Mesothelial cell of epicardium (in vitro differentiated cells): Measurements from ENCODE around the gene LMBRD1. TPM values are rescaled to one million over a fixed set of nuclear protein-coding genes. Genes with fewer than 3 reads are reported as not detected.

ENCODE experiments used
- DNase-seq, 2 experiments: peaks; one replicate each; pipeline ENCODE4 v3.0.0; 2021; ENCODE audit warnings: low spot score in 2 of 2; ENCODE audit not compliant: unreplicated experiment in 2 of 2
- H3K27ac Mint-ChIP-seq: 2 replicates; pipeline ENCODE4 v1.8.0; 2021; ENCODE audit warnings: mixed read lengths
- H3K27me3 Mint-ChIP-seq: 2 replicates; pipeline ENCODE4 v1.8.0; 2021; ENCODE audit warnings: low read depth, mixed read lengths
- H3K36me3 Mint-ChIP-seq: 2 replicates; pipeline ENCODE4 v1.8.0; 2021; ENCODE audit warnings: mixed read lengths
- H3K4me1 Mint-ChIP-seq: 2 replicates; pipeline ENCODE4 v1.8.0; 2021; ENCODE audit warnings: mixed read lengths
- H3K4me3 Mint-ChIP-seq: 2 replicates; pipeline ENCODE4 v1.8.0; 2021; ENCODE audit warnings: mild to moderate bottlenecking, moderate library complexity, mixed read lengths
- H3K9me3 Mint-ChIP-seq: 2 replicates; pipeline ENCODE4 v1.8.0; 2021; ENCODE audit warnings: mixed read lengths
- CTCF ChIP-seq: fragments of 200-600 bp; sonication (generic); IDR thresholded peaks from one replicate; pipeline ENCODE4 v1.5.0; 2021; ENCODE audit warnings: antibody characterized with exemption; ENCODE audit not compliant: unreplicated experiment
- total RNA-seq: library from RNA; stranded (reverse); gene quantifications from 3 replicates; pipeline ENCODE4 v1.2.1, GENCODE V29; 2021

LMBRD1 gene
- total RNA-seq, 1 donor from 2014 or later: 29.8 TPM

- H3K4me3 Mint-ChIP-seq: no peak overlapping the region
- no peak for TF ChIP-seq CTCF
- H3K27me3 Mint-ChIP-seq: no peaks in the 10 kb centered on the region
- H3K36me3 Mint-ChIP-seq: peaks cover 15% of the 10 kb centered on the region
- no peaks in the 10 kb centered on the region for H3K4me1 Mint-ChIP-seq
- no peak for DNase-seq
- peaks cover 8% of the 10 kb centered on the region for H3K9me3 Mint-ChIP-seq
- H3K27ac Mint-ChIP-seq: no peak overlapping the region
These were observed 64.2 kb downstream of the LMBRD1 start for GRCh38 chr6:69732640-69733039.

GRCh38 chr6:69732045-69732444 is 64.8 kb downstream of the LMBRD1 start:
- TF ChIP-seq CTCF: no peak
- no peak overlapping the region for H3K27ac Mint-ChIP-seq
- DNase-seq: no peak
- H3K4me3 Mint-ChIP-seq: no peak overlapping the region
- H3K9me3 Mint-ChIP-seq: peaks cover 8% of the 10 kb centered on the region
- H3K4me1 Mint-ChIP-seq: no peaks in the 10 kb centered on the region
- H3K27me3 Mint-ChIP-seq: no peaks in the 10 kb centered on the region
- H3K36me3 Mint-ChIP-seq: peaks cover 14% of the 10 kb centered on the region

GRCh38 chr6:69729870-69730449 is 66.8 kb downstream of the LMBRD1 start:
- Mint-ChIP-seq H3K36me3 (peaks cover 17% of the 10 kb centered on the region), H3K9me3 (peaks cover 17% of the 10 kb centered on the region), H3K4me3 (no peak overlapping the region), H3K27me3 (no peaks in the 10 kb centered on the region), H3K27ac (no peak overlapping the region), H3K4me1 (no peaks in the 10 kb centered on the region)
- DNase-seq: no peak
- peak; percentile 52 for TF ChIP-seq CTCF

GRCh38 chr6:69722683-69723082 is 74.1 kb downstream of the LMBRD1 start:
- no peak for TF ChIP-seq CTCF
- Mint-ChIP-seq H3K27me3 (no peaks in the 10 kb centered on the region), H3K27ac (no peak overlapping the region), H3K9me3 (peaks cover 48% of the 10 kb centered on the region), H3K36me3 (peaks cover 55% of the 10 kb centered on the region), H3K4me1 (no peaks in the 10 kb centered on the region), H3K4me3 (no peak overlapping the region)
- DNase-seq: no peak

- Mint-ChIP-seq H3K27ac (no peak overlapping the region), H3K9me3 (peaks cover 28% of the 10 kb centered on the region), H3K4me1 (no peaks in the 10 kb centered on the region), H3K27me3 (no peaks in the 10 kb centered on the region), H3K36me3 (peaks cover 47% of the 10 kb centered on the region), H3K4me3 (no peak overlapping the region)
- DNase-seq: no peak
- TF ChIP-seq CTCF: no peak
These were observed 77.1 kb downstream of the LMBRD1 start for GRCh38 chr6:69719602-69720193.
